CD4-positive, alpha-beta T cell (primary cell): ENCODE measurements around the gene RPL26. TPM values are rescaled to one million over a fixed set of nuclear protein-coding genes. Genes with fewer than 3 reads are reported as not detected.

Experiments
- ATAC-seq: fragments of 200-7000 bp; cut with Tn5 transposase; one replicate; pipeline ENCODE4 v1.10.0; 2022; ENCODE audit warnings: mild to moderate bottlenecking; ENCODE audit not compliant: poor library complexity
- CTCF ChIA-PET: fragments of 350-600 bp; sonication (Branson Sonifier 250); formaldehyde crosslinking; loops from one replicate; lab custom pipeline; 2021; ENCODE audit warnings: antibody characterized with exemption, inconsistent platforms; lab: Charles Lee
- POLR2A ChIA-PET: fragments of 350-600 bp; sonication (Branson Sonifier 250); formaldehyde crosslinking; loops from one replicate; lab custom pipeline; 2021; ENCODE audit warnings: antibody characterized with exemption, inconsistent platforms; lab: Charles Lee
- DNase-seq, 14 experiments: peaks; one replicate each; pipeline ENCODE4 v3.0.0-alpha.2; 2013 to 2020; ENCODE audit warnings: mixed read lengths in 2 of 14
- H3K27ac ChIP-seq, 2 donors: one replicate each; pipeline versions ENCODE4 v1.5.1 to v1.7.0; 2013; ENCODE audit warnings: low read length in 2 of 2, low read depth in 1 of 2, mild to moderate bottlenecking in 1 of 2
- H3K27me3 ChIP-seq, 2 experiments: 1 replicate in 1 of 2; 2 replicates in 1 of 2; pipeline versions ENCODE4 v1.6.1 to v1.7.0; 2013; ENCODE audit warnings: low read length in 2 of 2, control low read depth in 1 of 2, mild to moderate bottlenecking in 1 of 2, moderate library complexity in 1 of 2; ENCODE audit not compliant: insufficient read depth in 2 of 2, control insufficient read depth in 1 of 2
- H3K36me3 ChIP-seq: one replicate; pipeline ENCODE4 v1.6.1; 2013; ENCODE audit warnings: low read length, control low read depth; ENCODE audit not compliant: insufficient read depth
- H3K4me1 ChIP-seq: one replicate; pipeline ENCODE4 v1.6.1; 2013; ENCODE audit warnings: low read length, control low read depth; ENCODE audit not compliant: insufficient read depth
- H3K4me3 ChIP-seq: one replicate; pipeline ENCODE4 v1.5.1; 2013; ENCODE audit warnings: mild to moderate bottlenecking, low read length, moderate library complexity
- H3K9me3 ChIP-seq, 2 experiments: 1 replicate in 1 of 2; 2 replicates in 1 of 2; pipeline versions ENCODE4 v1.6.1 to v1.7.0; 2013; ENCODE audit warnings: low read length in 2 of 2, mild to moderate bottlenecking in 2 of 2, control low read depth in 1 of 2, moderate library complexity in 1 of 2; ENCODE audit not compliant: control insufficient read depth in 1 of 2, insufficient read depth in 1 of 2
- H3K27ac Mint-ChIP-seq: one replicate; pipeline ENCODE4 v1.8.0; 2020; ENCODE audit warnings: mixed read lengths
- H3K27me3 Mint-ChIP-seq: one replicate; pipeline ENCODE4 v1.8.0; 2021; ENCODE audit warnings: mixed read lengths
- H3K36me3 Mint-ChIP-seq: one replicate; pipeline ENCODE4 v1.8.0; 2021; ENCODE audit warnings: low read depth, mixed read lengths
- H3K4me1 Mint-ChIP-seq: one replicate; pipeline ENCODE4 v1.8.0; 2021; ENCODE audit warnings: low read depth, mixed read lengths
- H3K4me3 Mint-ChIP-seq: one replicate; pipeline ENCODE4 v1.8.0; 2020; ENCODE audit warnings: mild to moderate bottlenecking, mixed read lengths
- H3K9me3 Mint-ChIP-seq: one replicate; pipeline ENCODE4 v1.8.0; 2020; ENCODE audit warnings: mixed read lengths
- intact Hi-C, 2 experiments: fragments of 100-400 bp; cut with DNase I in 1 of 2; cut with micrococcal nuclease in 1 of 2; formaldehyde crosslinking; loops; one replicate each; pipeline versions ENCODE4 v1.15.1 to v1.9.0; 2023 to 2025; cut with DNase I, micrococcal nuclease
- total RNA-seq, 174 experiments: library from RNA in 2 of 174; stranded (reverse) in 2 of 174; gene quantifications; one replicate each; pipeline ENCODE4 v1.2.3 and lab custom pipeline; 2021 to 2026
- TF ChIP-seq, protein P1 (sequence below): fragments of 200-600 bp; IDR thresholded peaks from one replicate; pipeline ENCODE4 v1.8.0; 2022; ENCODE audit warnings: antibody characterized with exemption, mild to moderate bottlenecking

The RPL26 gene
- total RNA-seq, 2 experiments from 2014 or later, result 2,959 to 3,104 TPM

DNA sequence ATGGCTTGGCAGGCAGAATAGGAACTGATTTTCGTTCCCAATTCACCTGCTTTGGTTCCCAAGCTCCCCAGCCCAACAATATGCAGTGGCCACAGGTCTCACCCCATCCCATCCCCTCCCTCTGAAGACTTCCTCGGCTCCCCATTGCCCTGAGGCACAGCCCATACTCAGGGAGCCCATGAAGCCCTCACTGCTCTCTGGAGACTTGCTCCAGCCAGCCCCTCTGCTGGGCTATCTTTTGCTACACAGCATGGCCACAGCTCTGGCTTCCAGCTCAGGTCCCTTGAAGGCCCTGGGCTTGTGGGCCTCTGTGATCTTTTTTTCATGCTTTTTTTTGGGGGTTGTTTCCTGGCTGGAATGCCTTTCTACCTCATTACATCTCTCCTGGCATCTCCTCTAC, 23.2 kb upstream of the RPL26 start:
- ATAC-seq (no peak), DNase-seq (no peak)
- CTCF ChIA-PET, result no interaction called here
- Mint-ChIP-seq H3K27ac (no peak overlapping the region), H3K4me1 (no peaks in the 10 kb centered on the region), H3K36me3 (no peaks in the 10 kb centered on the region), H3K4me3 (no peak overlapping the region), H3K27me3 (peaks cover 11% of the 10 kb centered on the region), H3K9me3 (no peaks in the 10 kb centered on the region)
- POLR2A ChIA-PET, result no interaction called here
- no peak overlapping the region for H3K4me3 ChIP-seq
- peaks cover 5% of the 10 kb centered on the region for H3K4me1 ChIP-seq
- H3K27me3 ChIP-seq, result peaks cover 6 to 7% of the 10 kb centered on the region in 2 experiments
- no peaks in the 10 kb centered on the region for H3K9me3 ChIP-seq
- H3K27ac ChIP-seq, result no peak overlapping the region
- TF ChIP-seq, protein P1, sequence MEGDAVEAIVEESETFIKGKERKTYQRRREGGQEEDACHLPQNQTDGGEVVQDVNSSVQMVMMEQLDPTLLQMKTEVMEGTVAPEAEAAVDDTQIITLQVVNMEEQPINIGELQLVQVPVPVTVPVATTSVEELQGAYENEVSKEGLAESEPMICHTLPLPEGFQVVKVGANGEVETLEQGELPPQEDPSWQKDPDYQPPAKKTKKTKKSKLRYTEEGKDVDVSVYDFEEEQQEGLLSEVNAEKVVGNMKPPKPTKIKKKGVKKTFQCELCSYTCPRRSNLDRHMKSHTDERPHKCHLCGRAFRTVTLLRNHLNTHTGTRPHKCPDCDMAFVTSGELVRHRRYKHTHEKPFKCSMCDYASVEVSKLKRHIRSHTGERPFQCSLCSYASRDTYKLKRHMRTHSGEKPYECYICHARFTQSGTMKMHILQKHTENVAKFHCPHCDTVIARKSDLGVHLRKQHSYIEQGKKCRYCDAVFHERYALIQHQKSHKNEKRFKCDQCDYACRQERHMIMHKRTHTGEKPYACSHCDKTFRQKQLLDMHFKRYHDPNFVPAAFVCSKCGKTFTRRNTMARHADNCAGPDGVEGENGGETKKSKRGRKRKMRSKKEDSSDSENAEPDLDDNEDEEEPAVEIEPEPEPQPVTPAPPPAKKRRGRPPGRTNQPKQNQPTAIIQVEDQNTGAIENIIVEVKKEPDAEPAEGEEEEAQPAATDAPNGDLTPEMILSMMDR, result no peak
- H3K36me3 ChIP-seq, result no peaks in the 10 kb centered on the region
- intact Hi-C loops, result no loop called here

DNA sequence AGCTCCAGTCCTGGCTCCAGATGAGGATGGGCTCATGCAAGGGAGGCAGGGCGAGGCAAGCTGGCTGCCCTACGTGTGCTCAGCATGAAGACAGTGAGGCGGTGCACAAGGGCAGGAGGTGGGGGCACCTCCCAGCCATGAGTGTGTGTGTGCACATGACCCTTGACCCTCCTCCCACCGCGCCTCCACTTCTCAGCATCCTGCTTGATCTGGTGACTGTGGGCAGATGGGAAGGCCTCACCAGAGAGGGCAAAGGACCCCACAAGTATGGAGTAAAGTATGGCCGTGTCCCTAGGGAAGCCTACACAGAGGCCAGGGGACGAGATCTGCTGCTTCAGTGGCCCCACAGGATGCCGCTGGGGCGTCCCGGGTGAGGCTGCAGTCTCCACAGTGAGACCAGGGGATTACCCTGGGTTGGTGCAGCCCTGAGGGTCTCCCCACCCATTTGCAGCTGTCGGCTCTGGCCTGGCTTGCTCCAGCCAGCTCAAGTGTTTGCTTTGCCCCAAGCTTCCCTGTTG, 22.6 kb upstream of the RPL26 start:
- H3K4me3 Mint-ChIP-seq, result no peak overlapping the region
- no peaks in the 10 kb centered on the region for H3K9me3 Mint-ChIP-seq
- H3K27me3 Mint-ChIP-seq, result peaks cover 18% of the 10 kb centered on the region
- Histone ChIP-seq H3K4me1 (peaks cover 5% of the 10 kb centered on the region), H3K4me3 (no peak overlapping the region), H3K27me3 (peaks cover 6 to 7% of the 10 kb centered on the region in 2 experiments), H3K27ac (no peak overlapping the region), H3K36me3 (no peaks in the 10 kb centered on the region), H3K9me3 (no peaks in the 10 kb centered on the region)
- DNase-seq, result no peak
- CTCF ChIA-PET, result no interaction called here
- TF ChIP-seq, protein P1, result no peak
- no peak overlapping the region for H3K27ac Mint-ChIP-seq
- H3K36me3 Mint-ChIP-seq, result no peaks in the 10 kb centered on the region
- ATAC-seq, result no peak
- no peaks in the 10 kb centered on the region for H3K4me1 Mint-ChIP-seq
- POLR2A ChIA-PET, result interaction anchor here (0.7 kb wide), 1 partner anchor 30 kb away, joined by 3 read pairs; the partner anchor contains the start of gene NDEL1
- intact Hi-C loops, result no loop called here

DNA sequence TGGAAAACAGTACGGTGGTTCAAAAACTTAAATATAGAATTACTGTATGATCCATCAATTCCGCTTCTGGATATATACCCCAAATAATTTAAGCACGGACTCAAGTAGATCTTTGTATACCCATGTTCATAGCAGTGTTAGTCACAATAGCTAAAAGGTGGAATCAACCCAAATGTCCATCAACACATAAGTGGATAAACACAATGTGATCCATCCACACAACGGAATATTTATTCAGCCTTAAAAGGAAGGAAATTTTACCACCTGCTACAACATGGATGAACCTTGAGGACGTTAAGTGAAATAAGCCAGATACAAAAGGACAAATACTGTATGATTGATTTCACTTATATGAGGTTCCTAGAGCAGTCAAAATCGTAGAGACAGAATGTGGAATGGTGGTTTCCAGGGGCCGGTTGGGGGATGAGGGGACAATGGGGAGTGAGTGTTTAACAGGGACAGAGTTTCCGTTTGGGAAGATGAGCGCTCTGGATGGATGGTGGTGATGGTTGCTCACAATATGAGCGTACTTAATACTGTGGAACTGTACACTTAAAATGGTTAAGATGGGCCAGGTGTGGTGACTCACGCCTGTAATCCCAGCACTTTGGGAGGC, 20.0 kb upstream of the RPL26 start:
- TF ChIP-seq, protein P1, result no peak
- no peak overlapping the region for H3K27ac Mint-ChIP-seq
- no peaks in the 10 kb centered on the region for H3K36me3 Mint-ChIP-seq
- DNase-seq, result no peak
- Histone ChIP-seq H3K27me3 (peaks cover 6 to 12% of the 10 kb centered on the region in 2 experiments), H3K9me3 (no peaks in the 10 kb centered on the region), H3K4me1 (no peaks in the 10 kb centered on the region), H3K27ac (no peak overlapping the region), H3K4me3 (no peak overlapping the region), H3K36me3 (no peaks in the 10 kb centered on the region)
- no peak for ATAC-seq
- H3K9me3 Mint-ChIP-seq, result no peaks in the 10 kb centered on the region
- ChIA-PET CTCF (interaction anchor here (0.6 kb wide), 1 partner anchor 94 kb away, joined by 4 read pairs; no protein-coding TSS in a partner anchor), POLR2A (no interaction called here)
- H3K27me3 Mint-ChIP-seq, result peaks cover 21% of the 10 kb centered on the region
- no peak overlapping the region for H3K4me3 Mint-ChIP-seq
- intact Hi-C loops, result no loop called here
- no peaks in the 10 kb centered on the region for H3K4me1 Mint-ChIP-seq
